ENCODE results near the gene KCNN3.
A peak's percentile ranks its signal among the peaks of the same experiment; 100 is the strongest.

KCNN3 gene

DNA sequence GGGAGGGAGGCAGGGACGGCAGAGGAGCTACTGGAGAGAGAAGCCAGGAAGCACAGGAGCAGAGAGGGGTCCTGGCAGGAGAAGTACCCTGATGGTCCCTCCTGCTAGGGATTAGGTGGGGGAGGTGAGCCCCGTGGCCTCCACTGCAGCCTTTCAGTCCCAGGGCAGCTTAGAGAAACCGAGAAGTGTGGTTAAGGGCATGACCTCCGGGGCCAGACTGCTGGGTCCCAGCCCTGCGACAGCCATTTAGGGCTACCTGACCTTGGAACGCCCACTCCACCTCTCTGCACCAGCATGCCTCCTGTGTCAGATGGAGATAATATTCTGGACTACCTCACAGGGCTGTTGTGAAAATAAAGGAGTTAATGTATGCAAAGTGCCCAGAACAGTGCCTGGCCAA, 47.4 kb downstream of the KCNN3 start:
- DNase-seq, result no peak
- Mint-ChIP-seq H3K4me1 (peaks cover 54% of the 10 kb centered on the region), H3K27me3 (ENCODE audit: low read depth, poor library complexity) (peaks cover 5% of the 10 kb centered on the region), H3K4me3 (no peak overlapping the region), H3K27ac (no peak overlapping the region), H3K9me3 (no peaks in the 10 kb centered on the region), H3K36me3 (ENCODE audit: low read depth) (no peaks in the 10 kb centered on the region)
- TF ChIP-seq, protein P1, sequence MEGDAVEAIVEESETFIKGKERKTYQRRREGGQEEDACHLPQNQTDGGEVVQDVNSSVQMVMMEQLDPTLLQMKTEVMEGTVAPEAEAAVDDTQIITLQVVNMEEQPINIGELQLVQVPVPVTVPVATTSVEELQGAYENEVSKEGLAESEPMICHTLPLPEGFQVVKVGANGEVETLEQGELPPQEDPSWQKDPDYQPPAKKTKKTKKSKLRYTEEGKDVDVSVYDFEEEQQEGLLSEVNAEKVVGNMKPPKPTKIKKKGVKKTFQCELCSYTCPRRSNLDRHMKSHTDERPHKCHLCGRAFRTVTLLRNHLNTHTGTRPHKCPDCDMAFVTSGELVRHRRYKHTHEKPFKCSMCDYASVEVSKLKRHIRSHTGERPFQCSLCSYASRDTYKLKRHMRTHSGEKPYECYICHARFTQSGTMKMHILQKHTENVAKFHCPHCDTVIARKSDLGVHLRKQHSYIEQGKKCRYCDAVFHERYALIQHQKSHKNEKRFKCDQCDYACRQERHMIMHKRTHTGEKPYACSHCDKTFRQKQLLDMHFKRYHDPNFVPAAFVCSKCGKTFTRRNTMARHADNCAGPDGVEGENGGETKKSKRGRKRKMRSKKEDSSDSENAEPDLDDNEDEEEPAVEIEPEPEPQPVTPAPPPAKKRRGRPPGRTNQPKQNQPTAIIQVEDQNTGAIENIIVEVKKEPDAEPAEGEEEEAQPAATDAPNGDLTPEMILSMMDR (IDR thresholded peaks at IDR 0.05), result no peak

DNA sequence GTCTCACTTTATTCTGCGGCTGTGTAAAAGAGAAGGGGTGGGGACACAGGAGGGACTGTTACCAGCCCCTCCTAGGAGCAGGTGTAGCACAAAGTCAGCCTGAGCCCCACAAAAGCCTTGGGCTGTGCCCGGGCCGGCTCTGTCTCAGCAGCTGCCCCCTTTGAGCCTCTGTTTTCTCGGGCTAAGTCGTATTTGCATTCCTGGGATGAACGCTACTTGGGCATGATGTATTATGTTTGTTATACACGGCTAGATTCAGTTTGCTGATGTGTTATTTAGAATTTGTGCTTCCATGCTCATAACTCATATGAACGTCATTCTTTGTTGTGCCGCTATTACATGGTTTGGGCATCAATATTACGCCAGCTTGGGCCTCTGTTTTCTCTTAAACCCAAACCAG, 47.8 kb downstream of the KCNN3 start:
- Mint-ChIP-seq H3K36me3 (ENCODE audit: low read depth) (no peaks in the 10 kb centered on the region), H3K4me1 (peaks cover 58% of the 10 kb centered on the region), H3K4me3 (no peak overlapping the region), H3K27ac (no peak overlapping the region), H3K27me3 (ENCODE audit: low read depth, poor library complexity) (peaks cover 5% of the 10 kb centered on the region), H3K9me3 (no peaks in the 10 kb centered on the region)
- TF ChIP-seq, protein P1 (IDR thresholded peaks at IDR 0.05), result no peak
- no peak for DNase-seq

DNA sequence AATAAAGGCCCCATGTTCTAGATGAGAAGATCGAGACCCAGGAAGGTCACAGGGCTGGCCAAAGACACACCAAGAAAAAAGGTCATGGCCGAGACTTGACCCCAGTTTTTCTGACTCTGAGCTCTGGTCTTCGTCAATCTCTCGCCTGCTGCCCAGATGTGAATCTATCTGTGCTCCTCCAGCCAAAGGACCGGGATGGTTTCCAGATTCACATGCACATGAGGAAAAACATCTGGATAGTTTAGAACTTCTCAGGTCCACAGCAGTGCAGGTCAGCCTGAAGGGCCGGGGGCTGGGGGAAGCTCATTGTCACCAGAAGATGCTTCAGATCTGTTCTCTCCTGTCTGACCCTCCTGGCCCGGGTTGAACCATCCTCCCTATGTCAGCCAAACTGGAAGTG, 49.0 kb downstream of the KCNN3 start:
- TF ChIP-seq, protein P1 (IDR thresholded peaks at IDR 0.05), result no peak
- Mint-ChIP-seq H3K4me1 (peaks cover 70% of the 10 kb centered on the region), H3K4me3 (no peak overlapping the region), H3K36me3 (ENCODE audit: low read depth) (no peaks in the 10 kb centered on the region), H3K27ac (no peak overlapping the region), H3K9me3 (no peaks in the 10 kb centered on the region), H3K27me3 (ENCODE audit: low read depth, poor library complexity) (peaks cover 9% of the 10 kb centered on the region)
- DNase-seq, result no peak

DNA sequence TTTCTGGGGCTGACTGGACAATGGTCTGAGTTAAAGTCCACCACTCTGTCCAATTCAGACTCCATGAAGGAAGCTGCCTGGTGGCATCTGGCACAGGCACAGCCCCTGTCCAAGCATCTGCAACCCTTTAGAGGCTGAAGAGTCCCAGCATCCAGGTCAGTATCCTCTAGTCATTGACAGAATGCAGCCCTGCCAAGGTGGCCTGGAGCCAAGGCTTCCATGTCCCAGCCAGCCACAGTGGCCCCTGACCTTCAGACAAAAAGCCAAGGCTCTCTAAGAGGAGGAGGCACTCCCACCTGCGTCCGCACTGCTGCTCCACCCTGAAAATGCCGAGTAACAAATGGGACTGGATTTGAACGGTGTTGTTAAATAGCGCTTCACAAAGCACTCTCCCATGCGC, 49.4 kb downstream of the KCNN3 start:
- peaks cover 9% of the 10 kb centered on the region for H3K27me3 Mint-ChIP-seq (ENCODE audit: low read depth, poor library complexity)
- H3K9me3 Mint-ChIP-seq, result no peaks in the 10 kb centered on the region
- H3K36me3 Mint-ChIP-seq (ENCODE audit: low read depth), result no peaks in the 10 kb centered on the region
- TF ChIP-seq, protein P1 (IDR thresholded peaks at IDR 0.05), result no peak
- H3K27ac Mint-ChIP-seq, result no peak overlapping the region
- peaks cover 72% of the 10 kb centered on the region for H3K4me1 Mint-ChIP-seq
- no peak for DNase-seq
- H3K4me3 Mint-ChIP-seq, result no peak overlapping the region

DNA sequence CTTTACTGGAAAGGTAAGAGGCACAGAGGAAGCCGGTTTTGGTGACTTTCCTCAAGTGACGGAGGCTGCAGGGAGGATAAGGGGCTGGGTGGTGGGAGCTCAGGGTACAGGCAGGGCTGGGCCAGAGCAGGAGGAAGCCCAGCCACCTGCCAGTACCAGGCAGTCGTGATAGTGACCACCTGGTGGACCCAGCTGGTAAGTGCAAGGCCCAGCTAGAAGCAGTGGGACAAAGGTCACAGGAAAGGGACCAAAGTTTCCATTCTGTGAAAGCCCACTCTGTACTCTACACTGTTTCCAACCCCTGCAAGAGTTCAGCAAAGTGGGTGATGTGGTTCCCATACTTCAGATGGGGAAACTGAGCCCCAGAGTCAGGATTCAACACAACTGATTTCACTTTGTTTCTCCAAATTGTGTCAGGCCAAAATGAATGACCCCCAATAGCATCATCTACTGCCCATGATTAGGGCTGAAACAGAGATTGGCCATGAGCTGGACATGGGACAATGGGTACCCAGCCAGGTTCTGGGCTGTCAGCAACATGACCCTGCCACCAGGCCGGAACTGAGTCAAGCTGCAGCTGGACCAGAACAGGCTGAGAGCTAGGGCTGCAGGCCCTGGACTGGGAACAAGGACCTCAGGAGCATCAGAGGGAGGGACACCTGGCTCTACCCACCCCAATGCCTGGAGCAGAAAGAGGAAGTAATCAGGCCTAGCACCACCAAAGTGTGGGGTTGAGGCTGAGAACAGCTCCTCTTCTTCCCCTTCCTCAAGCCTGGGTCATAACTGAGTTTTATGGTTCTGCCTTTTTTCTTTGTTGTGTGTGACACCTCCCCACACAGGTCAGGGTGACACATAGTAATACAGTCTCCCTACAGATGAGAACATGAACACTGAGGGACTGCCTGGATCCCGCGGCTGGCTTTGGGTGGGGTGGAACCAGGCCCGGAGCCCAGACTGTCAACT, 50.2 kb downstream of the KCNN3 start:
- H3K9me3 Mint-ChIP-seq, result no peaks in the 10 kb centered on the region
- DNase-seq, result peak; percentile 29
- no peaks in the 10 kb centered on the region for H3K36me3 Mint-ChIP-seq (ENCODE audit: low read depth)
- TF ChIP-seq, protein P1 (IDR thresholded peaks at IDR 0.05), result peak; percentile 53
- H3K27me3 Mint-ChIP-seq (ENCODE audit: low read depth, poor library complexity), result peaks cover 8% of the 10 kb centered on the region
- H3K4me1 Mint-ChIP-seq, result peaks cover 76% of the 10 kb centered on the region
- no peak overlapping the region for H3K4me3 Mint-ChIP-seq
- H3K27ac Mint-ChIP-seq, result peak overlapping the region; percentile 31

DNA sequence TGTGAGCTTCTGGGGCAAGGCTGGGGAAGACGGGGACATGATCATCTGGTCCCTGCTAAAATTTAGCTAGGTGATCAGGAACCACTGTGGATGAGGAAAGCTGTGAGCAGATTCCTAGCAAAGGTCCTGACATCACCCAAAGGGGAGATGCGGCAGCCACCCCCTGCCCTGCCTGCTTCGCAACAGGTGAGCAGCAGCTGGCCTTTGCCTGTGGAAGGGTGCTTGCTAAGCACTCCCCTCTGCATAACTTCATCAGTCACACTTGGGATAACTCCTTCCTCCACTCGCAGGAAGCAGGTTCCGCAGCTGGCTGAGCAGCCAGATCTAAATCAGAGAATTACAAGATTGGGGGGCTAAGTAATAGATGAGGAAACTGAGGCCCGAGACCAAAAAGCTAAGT, 51.2 kb downstream of the KCNN3 start:
- Mint-ChIP-seq H3K4me1 (peaks cover 76% of the 10 kb centered on the region), H3K4me3 (no peak overlapping the region), H3K27me3 (ENCODE audit: low read depth, poor library complexity) (peaks cover 7% of the 10 kb centered on the region), H3K27ac (no peak overlapping the region), H3K36me3 (ENCODE audit: low read depth) (no peaks in the 10 kb centered on the region), H3K9me3 (no peaks in the 10 kb centered on the region)
- TF ChIP-seq, protein P1 (IDR thresholded peaks at IDR 0.05), result no peak
- DNase-seq, result no peak
